Smooth muscle cell (in vitro differentiated cells): ENCODE results near the gene STN1. TPM values are rescaled to one million over a fixed set of nuclear protein-coding genes. Genes with fewer than 3 reads are reported as not detected.
A peak's percentile ranks its signal among the peaks of the same experiment; 100 is the strongest.

Source experiments
- DNase-seq: peaks from one replicate; lab custom pipeline; 2025; ENCODE audit not compliant: unreplicated experiment; lab: John Stamatoyannopoulos, UW
- H2AFZ ChIP-seq: fragments of 200-600 bp; sonication (generic); 2 replicates; pipeline ENCODE4 v1.6.0; 2016; ENCODE audit warnings: antibody characterized with exemption, low read depth, mild to moderate bottlenecking
- H3F3A ChIP-seq: fragments of 200-600 bp; sonication (generic); 2 replicates; pipeline ENCODE4 v1.6.0; 2017; ENCODE audit warnings: antibody characterized with exemption, low read depth
- H3K27ac ChIP-seq: fragments of 200-600 bp; sonication (generic); 2 replicates; pipeline ENCODE4 v1.5.1; 2016; ENCODE audit warnings: low read depth, mild to moderate bottlenecking
- H3K27me3 ChIP-seq: fragments of 200-600 bp; sonication (generic); 2 replicates; pipeline ENCODE4 v1.6.1; 2016; ENCODE audit warnings: low read depth, mild to moderate bottlenecking
- H3K36me3 ChIP-seq: fragments of 200-600 bp; sonication (generic); 2 replicates; pipeline ENCODE4 v1.5.1; 2016; ENCODE audit warnings: low read depth
- H3K4me1 ChIP-seq: fragments of 200-600 bp; sonication (generic); 2 replicates; pipeline ENCODE4 v1.5.1; 2016; ENCODE audit warnings: low read depth
- H3K4me2 ChIP-seq: fragments of 200-600 bp; sonication (generic); 2 replicates; pipeline ENCODE4 v1.6.0; 2016; ENCODE audit warnings: mild to moderate bottlenecking
- H3K4me3 ChIP-seq: fragments of 200-600 bp; sonication (generic); 2 replicates; pipeline ENCODE4 v1.5.1; 2016; ENCODE audit warnings: mild to moderate bottlenecking
- H3K79me2 ChIP-seq: fragments of 200-600 bp; sonication (generic); 2 replicates; pipeline ENCODE4 v1.6.0; 2016; ENCODE audit warnings: low read depth, mild to moderate bottlenecking
- H3K9ac ChIP-seq: fragments of 200-600 bp; sonication (generic); 2 replicates; pipeline ENCODE4 v1.6.0; 2016; ENCODE audit warnings: low read depth
- H3K9me3 ChIP-seq: fragments of 200-600 bp; sonication (generic); replicated peaks from 2 replicates; pipeline ENCODE4 v1.5.1; 2016; ENCODE audit warnings: low read depth
- H4K20me1 ChIP-seq: fragments of 200-600 bp; sonication (generic); 2 replicates; pipeline ENCODE4 v1.6.0; 2016; ENCODE audit warnings: low read depth
- CTCF ChIP-seq: fragments of 200-600 bp; sonication (generic); IDR thresholded peaks from 2 replicates; pipeline ENCODE4 v1.5.1; 2017; ENCODE audit warnings: borderline replicate concordance, mild to moderate bottlenecking, antibody characterized with exemption; ENCODE audit not compliant: insufficient read depth, poor library complexity, severe bottlenecking
- WGBS: methylation state at CpG from one replicate; pipeline ENCODE4 v1.1.7; 2016; ENCODE audit warnings: low lambda C conversion rate; 5-methylcytosine and 5-hydroxymethylcytosine counted together
- polyA plus RNA-seq: library from polyadenylated mRNA; unstranded; fragments of >200 nt; fragmentation: Nextera tagmentation; extraction: Ambion mirVana; gene quantifications from 2 replicates; pipeline ENCODE4 v1.2.1, GENCODE V29; 2016
- total RNA-seq: library from RNA; depleted of rRNA; stranded (reverse); fragments of >200 nt; gene quantifications from 2 replicates; pipeline ENCODE4 v1.2.3, GENCODE V29; 2014

Gene STN1
- total and polyA plus RNA-seq, 2 experiments from 2014 or later = 34.9 to 38.6 TPM

- H3K36me3 ChIP-seq = no peaks in the 10 kb centered on the region
- peak within 1 kb of the TSS; percentile 46 for H3K9ac ChIP-seq
- under 1% methylated on average over 28 of the region's 54 CpGs for WGBS
- no peaks in the 10 kb centered on the region for H3K9me3 ChIP-seq
- DNase-seq = no peak
- TF ChIP-seq CTCF = no peak
- peak within 1 kb of the TSS; percentile 87 for H3K27ac ChIP-seq
- H3F3A ChIP-seq = peaks cover 30% of the 10 kb centered on the region
- no peaks in the 10 kb centered on the region for H3K27me3 ChIP-seq
- H3K4me3 ChIP-seq = peak within 1 kb of the TSS; percentile 75
- H3K4me1 ChIP-seq = peaks cover 16% of the 10 kb centered on the region
- peaks cover 37% of the 10 kb centered on the region for H4K20me1 ChIP-seq
- peak within 1 kb of the TSS; percentile 42 for H2AFZ ChIP-seq
- peaks cover 45% of the 10 kb centered on the region for H3K79me2 ChIP-seq
- H3K4me2 ChIP-seq = peak within 1 kb of the TSS; percentile 95
Observed at GRCh38 chr10:103855424-103855823, 62.6 kb downstream of the STN1 start, which contains the start of gene SH3PXD2A. TSS of gene SH3PXD2A (minus strand) at chr10:103855576. CDS start at chr10:103855266, 310 bp downstream.

GRCh38 chr10:103854686-103855391 lies 63.1 kb downstream of the STN1 start:
- Histone ChIP-seq H3K4me3 (peak overlapping the region; percentile 75), H4K20me1 (peaks cover 43% of the 10 kb centered on the region), H3K27me3 (no peaks in the 10 kb centered on the region), H3K27ac (peak overlapping the region; percentile 87), H2AFZ (peak overlapping the region; percentile 42), H3K9ac (peak overlapping the region; percentile 46), H3F3A (peaks cover 30% of the 10 kb centered on the region), H3K36me3 (no peaks in the 10 kb centered on the region), H3K79me2 (peaks cover 46% of the 10 kb centered on the region), H3K4me2 (peak overlapping the region; percentile 95), H3K9me3 (no peaks in the 10 kb centered on the region), H3K4me1 (peaks cover 16% of the 10 kb centered on the region)
- TF ChIP-seq CTCF = peak; percentile 23
- DNase-seq = no peak
- WGBS = 2% methylated on average over 50 of the region's 53 CpGs

GRCh38 chr10:103854265-103854685 lies 63.7 kb downstream of the STN1 start:
- no peak for DNase-seq
- no peaks in the 10 kb centered on the region for H3K36me3 ChIP-seq
- H3K9ac ChIP-seq = peak overlapping the region; percentile 46
- peaks cover 20% of the 10 kb centered on the region for H3K4me1 ChIP-seq
- peaks cover 48% of the 10 kb centered on the region for H4K20me1 ChIP-seq
- H3K9me3 ChIP-seq = no peaks in the 10 kb centered on the region
- H3K27me3 ChIP-seq = no peaks in the 10 kb centered on the region
- no peak for TF ChIP-seq CTCF
- H3F3A ChIP-seq = peaks cover 30% of the 10 kb centered on the region
- peak overlapping the region; percentile 75 for H3K4me3 ChIP-seq
- peaks cover 52% of the 10 kb centered on the region for H3K79me2 ChIP-seq
- peak overlapping the region; percentile 95 for H3K4me2 ChIP-seq
- 2% methylated on average over 13 of the region's 13 CpGs for WGBS
- peak overlapping the region; percentile 87 for H3K27ac ChIP-seq
- no peak overlapping the region for H2AFZ ChIP-seq
